BE2C (cell line): ENCODE measurements around the gene MYH15.

Experiments
- DNase-seq: peaks from one replicate; pipeline ENCODE4 v3.0.0-alpha.2; 2020
- H3K27me3 ChIP-seq: fragments of 250-450 bp; sonication (Bioruptor Pico); 2 replicates; pipeline ENCODE4 v1.5.1; 2020; ENCODE audit warnings: mild to moderate bottlenecking
- H3K36me3 ChIP-seq: fragments of 250-450 bp; sonication (Bioruptor Pico); 2 replicates; pipeline ENCODE4 v1.5.1; 2020; ENCODE audit warnings: mild to moderate bottlenecking
- H3K4me1 ChIP-seq: fragments of 250-450 bp; sonication (Bioruptor Pico); 2 replicates; pipeline ENCODE4 v1.5.1; 2020
- H3K4me3 ChIP-seq: 2 replicates; pipeline ENCODE4 v1.5.1; 2011; ENCODE audit warnings: low read depth, low read length
- H3K9me3 ChIP-seq: fragments of 250-450 bp; sonication (Bioruptor Pico); 2 replicates; pipeline ENCODE4 v1.5.1; 2020
- CTCF ChIP-seq: IDR thresholded peaks from 2 replicates; pipeline ENCODE4 v1.5.1; 2012; ENCODE audit warnings: mild to moderate bottlenecking, low read depth, low read length

Gene MYH15

GRCh38 chr3:108453565-108453964 lies 56.8 kb downstream of the MYH15 start:
- Histone ChIP-seq H3K9me3 (no peaks in the 10 kb centered on the region), H3K27me3 (no peaks in the 10 kb centered on the region), H3K36me3 (no peaks in the 10 kb centered on the region; the same call in 1 of the 2 replicates), H3K4me1 (no peaks in the 10 kb centered on the region), H3K4me3 (no peak overlapping the region)
- no peak for TF ChIP-seq CTCF
- DNase-seq, result no peak

- no peak for TF ChIP-seq CTCF
- no peaks in the 10 kb centered on the region for H3K4me1 ChIP-seq
These were observed 60.0 kb downstream of the MYH15 start for GRCh38 chr3:108450444-108450843.

GRCh38 chr3:108448593-108448992 lies 61.8 kb downstream of the MYH15 start:
- no peak for DNase-seq
- Histone ChIP-seq H3K27me3 (no peaks in the 10 kb centered on the region), H3K36me3 (no peaks in the 10 kb centered on the region), H3K4me3 (no peak overlapping the region), H3K9me3 (no peaks in the 10 kb centered on the region), H3K4me1 (no peaks in the 10 kb centered on the region)
- no peak for TF ChIP-seq CTCF

More at GRCh38 chr3:108450444-108450843, 60.0 kb downstream of the MYH15 start:
- Histone ChIP-seq H3K9me3 (no peaks in the 10 kb centered on the region), H3K4me3 (no peak overlapping the region), H3K27me3 (no peaks in the 10 kb centered on the region), H3K36me3 (no peaks in the 10 kb centered on the region; the same call in 1 of the 2 replicates)
- DNase-seq, result no peak

- TF ChIP-seq CTCF, result no peak
- no peak overlapping the region for H3K4me3 ChIP-seq
- no peaks in the 10 kb centered on the region for H3K36me3 ChIP-seq
- H3K27me3 ChIP-seq, result no peaks in the 10 kb centered on the region
- H3K9me3 ChIP-seq, result no peaks in the 10 kb centered on the region
- H3K4me1 ChIP-seq, result peaks cover 2% of the 10 kb centered on the region; the same call in 1 of the 2 replicates
- no peak for DNase-seq
These were observed 63.1 kb downstream of the MYH15 start for GRCh38 chr3:108447096-108447847.

GRCh38 chr3:108442281-108442680 lies 68.1 kb downstream of the MYH15 start:
- no peak for TF ChIP-seq CTCF
- Histone ChIP-seq H3K4me3 (no peak overlapping the region), H3K36me3 (no peaks in the 10 kb centered on the region), H3K27me3 (no peaks in the 10 kb centered on the region), H3K9me3 (no peaks in the 10 kb centered on the region), H3K4me1 (peaks cover 26% of the 10 kb centered on the region)
- DNase-seq, result no peak

GRCh38 chr3:108441518-108441917 lies 68.9 kb downstream of the MYH15 start:
- TF ChIP-seq CTCF, result no peak
- Histone ChIP-seq H3K4me3 (peak overlapping the region; percentile 25; the same call in 1 of the 2 replicates), H3K9me3 (no peaks in the 10 kb centered on the region), H3K36me3 (no peaks in the 10 kb centered on the region), H3K27me3 (no peaks in the 10 kb centered on the region), H3K4me1 (peaks cover 26% of the 10 kb centered on the region)
- DNase-seq, result no peak
